HG03039 (cell line): ENCODE measurements around the gene MAPKAP1.

Source experiments
- ATAC-seq: cut with Tn5 transposase; IDR thresholded peaks from one replicate; pipeline ENCODE4 v1.9.1; 2021; ENCODE audit warnings: mild to moderate bottlenecking, moderate library complexity; ENCODE audit not compliant: unreplicated experiment

MAPKAP1 gene

DNA sequence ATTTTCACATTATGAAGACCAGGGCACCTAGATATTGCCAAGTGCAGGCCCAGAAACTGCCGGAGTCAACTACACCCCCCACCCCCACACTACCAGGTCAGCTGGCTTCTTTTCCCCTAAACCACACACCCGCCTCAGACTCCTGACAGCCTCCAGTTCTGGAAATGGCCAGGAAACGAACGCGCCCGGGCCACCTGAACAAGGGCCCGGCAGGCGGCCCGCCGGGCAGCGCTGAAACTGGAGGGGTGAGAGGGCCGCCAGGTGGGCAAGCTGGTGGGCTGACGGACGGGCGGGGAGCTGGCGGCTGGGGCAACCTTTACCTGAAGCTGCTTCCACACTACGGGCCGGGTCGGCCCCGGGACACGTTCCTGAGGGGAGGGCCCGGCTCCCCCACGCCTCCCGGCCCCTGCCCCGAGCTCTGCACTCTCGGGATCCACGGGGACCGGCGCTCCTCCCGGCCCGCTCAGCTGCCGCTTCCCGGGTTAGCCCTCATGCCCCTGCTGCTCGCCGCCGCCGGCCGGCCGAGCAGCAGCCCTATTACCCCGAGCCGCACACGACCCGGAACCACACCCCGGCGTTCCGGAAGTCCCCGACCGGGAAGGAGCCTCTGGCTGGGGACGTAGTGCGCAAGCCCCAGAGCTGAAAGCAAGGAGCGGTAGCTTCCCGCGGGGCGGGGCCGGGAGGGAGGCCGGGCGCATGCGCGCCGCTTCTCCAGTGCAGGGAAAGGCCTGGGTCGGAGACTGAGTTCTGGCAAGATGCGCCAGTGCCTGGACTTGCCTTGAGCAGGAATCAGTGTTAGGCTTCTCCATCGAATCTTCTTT is at the start of gene MAPKAP1:
Gene MAPKAP1 (minus strand): TSS at position 558 of the 821 bp plus-strand sequence. CDS start 34,634 bp downstream, outside the sequence.
- peak; percentile 85 for ATAC-seq

DNA sequence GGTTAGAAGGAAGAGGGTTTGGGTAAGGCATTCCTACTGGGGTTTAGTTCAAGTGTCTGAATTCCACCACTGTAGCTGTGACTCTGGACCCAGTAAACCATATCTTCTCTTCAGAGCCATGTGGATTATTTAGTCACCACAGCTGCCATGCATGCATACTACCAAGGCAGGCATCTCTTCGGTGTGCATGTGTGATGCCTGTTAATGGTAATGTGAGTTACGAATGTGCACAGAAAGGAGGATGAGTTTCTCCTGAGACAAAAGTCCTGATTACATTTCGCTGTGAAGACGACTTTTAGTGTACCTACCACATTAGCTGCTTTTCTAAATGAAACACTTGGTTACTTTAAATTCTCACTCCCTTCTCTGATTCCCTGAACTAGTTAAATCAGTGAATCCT is 49.5 kb upstream of the MAPKAP1 start:
- ATAC-seq, result no peak

DNA sequence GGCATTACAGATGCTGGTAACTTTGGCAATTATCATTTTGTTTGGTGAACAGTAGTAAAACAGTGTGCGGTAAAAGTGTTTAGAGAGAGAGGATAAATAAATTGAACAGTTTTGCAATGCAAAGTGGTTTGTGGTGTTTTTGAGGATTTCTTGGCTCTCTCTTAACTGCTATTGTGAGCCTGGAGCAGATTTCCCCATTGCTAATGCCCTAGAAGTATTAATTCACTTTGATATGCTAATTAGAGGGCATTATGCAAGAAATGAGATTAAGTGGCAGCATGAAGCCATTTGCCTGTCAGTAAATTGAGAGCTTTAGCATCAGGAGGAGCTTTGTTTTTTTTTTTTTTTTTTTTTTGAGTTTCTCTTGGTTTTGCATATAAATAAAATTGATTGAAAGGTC is 48.3 kb upstream of the MAPKAP1 start:
- no peak for ATAC-seq

DNA sequence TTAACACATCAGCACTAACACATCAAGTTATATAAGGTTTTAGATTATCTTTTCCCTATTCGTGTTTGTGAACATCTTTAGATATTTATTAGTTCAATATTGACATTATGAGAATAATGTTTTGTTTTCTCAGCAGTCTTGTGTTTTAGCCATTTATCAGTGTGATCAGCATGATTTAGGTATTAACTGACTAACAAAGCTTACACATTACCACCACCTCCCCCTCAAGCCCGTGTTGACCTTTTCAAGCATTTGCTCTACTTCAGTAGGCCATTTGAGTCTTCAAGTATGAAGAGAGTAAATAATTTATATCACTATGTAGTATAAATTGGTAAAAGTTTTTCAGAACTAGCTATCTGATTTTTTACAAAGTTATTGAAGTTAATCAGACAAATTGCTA is 47.1 kb upstream of the MAPKAP1 start:
- no peak for ATAC-seq

DNA sequence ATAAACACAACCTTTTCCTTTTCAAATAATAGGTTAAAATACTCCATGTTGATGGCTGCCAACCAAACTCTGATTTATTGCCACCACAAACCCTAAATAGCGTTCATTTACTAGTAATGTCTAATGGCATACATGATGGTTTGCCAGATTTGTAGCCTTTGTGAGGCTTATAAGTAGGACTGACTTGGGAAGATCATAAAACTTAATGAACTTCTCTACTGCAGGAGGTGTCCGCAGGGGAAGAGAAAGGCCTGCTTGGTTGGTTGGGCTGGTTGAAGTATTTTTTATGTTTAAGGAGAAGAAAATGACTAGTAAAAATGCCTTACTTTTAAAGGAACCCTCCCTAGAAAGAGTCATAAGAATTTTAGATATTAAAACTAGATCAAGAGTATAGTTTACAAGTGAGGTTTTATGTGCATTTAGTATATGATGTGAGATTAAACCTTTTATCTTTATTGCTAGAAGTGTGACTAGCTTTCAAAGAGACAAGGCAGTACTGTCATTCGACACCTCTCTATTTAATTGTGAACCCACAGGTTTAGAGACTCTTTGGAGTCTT is 45.1 kb upstream of the MAPKAP1 start:
- ATAC-seq, result no peak

DNA sequence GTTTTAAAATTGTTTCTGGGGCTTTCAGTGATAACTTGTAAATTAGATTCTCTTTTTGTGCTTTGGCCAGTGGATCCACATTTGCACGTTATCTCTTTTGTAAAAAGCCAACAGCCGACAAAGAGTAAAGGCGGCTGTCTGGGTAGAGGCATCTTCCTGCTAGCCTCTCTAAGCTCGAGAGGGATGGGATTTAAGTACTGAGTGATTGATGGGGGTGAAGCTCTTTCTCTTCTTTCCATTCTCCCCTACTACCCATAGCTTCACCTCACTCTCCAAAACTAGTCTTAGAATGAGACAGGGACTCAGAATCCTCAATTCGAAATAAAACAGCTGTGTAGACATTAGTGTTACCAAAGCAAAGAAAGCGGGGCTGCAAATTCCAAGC is 43.6 kb upstream of the MAPKAP1 start:
- ATAC-seq, result no peak

DNA sequence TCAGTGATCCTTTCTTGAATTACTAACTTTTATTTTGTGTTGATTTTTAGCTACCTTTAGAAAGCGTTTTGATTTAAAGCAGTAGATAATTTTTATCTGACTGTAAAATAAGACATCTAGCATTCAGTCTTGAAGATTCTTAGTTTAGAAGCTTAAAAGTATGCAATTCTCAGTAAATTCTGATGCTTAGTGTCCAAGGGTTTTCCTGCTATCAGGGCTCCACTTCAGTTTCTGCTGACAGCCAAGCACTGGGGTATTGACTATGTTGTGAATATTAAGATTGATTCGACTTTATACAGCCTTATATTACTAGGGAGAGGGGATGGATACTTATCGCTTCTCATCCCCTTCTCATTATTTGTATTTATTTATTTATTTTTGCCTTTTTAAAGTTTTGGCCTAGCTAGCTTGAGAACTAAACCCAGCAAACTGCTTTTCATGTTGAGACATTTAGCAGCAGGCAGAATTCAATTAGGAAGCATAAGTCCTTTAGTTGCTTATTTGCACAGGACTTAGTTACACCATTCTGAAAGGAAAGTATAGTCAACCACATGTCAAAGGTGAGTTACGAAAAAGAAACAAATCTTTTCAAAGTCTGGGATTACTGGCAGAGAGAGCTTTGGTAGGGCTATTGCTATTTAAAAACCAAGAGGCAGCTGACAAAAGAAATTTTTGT is 43.1 kb upstream of the MAPKAP1 start:
- no peak for ATAC-seq

DNA sequence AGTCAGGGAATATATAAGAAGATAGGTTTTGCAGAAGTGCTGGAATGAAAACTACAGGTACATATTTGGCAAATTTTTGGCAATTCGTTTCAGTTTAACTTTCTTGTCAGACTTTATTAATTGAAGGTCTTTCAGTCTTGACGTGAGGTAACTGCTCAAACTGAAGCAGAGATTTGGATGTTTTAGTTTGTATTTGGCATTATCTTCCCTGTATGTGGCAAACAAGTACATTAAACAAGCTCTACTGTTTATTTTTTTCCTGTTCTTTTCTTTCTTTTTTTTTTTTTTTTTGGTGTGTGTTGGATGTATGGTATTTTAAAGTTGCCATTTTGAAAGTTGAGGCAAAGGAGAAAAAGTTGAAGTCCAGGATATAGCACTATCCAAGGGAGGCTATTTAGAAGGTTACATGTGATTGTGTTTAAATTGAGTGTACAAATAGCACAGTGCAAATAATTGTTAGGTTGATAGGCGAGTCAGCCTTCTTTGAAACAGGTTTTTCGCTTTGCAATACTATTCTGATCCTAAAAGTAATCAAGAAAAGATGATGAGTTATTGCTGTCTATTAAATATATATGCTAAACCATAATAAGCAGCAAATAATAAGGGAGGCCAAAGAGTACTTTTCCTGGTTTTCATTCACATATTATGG is 42.4 kb upstream of the MAPKAP1 start:
- ATAC-seq, result no peak

DNA sequence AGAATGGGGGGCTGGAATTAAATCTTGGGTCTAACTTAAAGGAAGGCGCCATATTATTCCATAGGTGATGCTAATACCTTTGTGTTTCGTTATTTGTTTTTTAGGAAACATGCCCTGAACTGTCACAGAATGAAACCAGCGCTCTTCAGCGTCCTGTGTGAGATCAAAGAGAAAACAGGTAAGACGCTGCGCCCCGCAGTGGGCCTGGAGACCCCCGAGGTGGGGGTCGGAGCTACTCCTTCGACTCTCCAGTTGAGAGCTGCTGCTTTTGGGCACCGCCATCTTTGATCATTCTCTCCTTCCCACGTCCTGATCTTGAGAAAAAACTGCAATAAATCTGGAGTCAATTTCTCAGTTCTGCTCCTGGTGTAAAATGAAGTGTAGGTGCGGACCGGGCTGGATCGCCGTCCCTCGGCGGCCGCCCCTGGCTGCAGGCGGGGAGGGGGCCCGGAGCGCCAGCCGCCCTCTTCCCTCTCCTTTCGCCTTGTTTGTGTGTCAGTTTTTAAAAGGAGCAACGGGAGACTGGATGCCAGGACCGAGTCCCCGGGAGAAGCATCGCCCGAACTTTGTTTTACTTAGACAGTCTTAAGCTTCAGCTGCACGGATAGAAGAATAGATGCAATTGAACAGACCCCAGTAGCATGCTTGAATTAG is 41.6 kb upstream of the MAPKAP1 start:
- ATAC-seq, result no peak

DNA sequence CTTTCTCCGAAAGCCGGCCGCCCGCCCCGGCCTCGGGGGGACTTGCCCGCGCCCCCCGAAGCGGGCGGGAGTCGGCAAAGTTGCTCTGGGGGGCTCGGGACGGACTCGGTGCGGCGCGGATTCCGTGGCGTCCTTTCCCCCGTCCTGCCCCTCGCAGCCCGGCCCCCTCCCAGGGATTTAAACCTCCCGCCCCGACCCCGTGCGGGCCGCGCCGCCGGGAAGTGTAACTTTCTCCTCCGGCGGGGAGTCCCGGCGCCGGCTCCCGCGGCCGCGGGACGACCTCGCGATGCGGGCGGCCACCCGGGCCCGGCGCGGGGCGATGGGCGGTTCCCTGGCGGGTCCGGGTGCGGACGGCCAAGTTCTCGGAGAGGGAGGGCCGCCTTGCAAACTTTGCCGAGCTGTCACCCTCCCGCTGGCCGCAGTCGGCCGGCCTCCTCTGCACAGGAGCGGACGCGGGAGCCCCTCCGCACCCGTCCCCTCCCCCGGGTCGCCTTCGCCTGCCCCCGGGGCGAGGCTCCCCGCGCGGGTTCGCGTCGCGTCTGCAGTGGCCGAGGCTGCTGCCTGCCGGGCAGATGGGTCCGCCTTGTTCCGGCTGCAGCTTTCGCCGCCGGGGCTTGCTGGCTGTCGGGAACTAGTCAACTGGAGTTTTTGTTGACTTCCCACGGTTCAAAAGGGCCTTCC is 40.9 kb upstream of the MAPKAP1 start:
- ATAC-seq, result no peak

DNA sequence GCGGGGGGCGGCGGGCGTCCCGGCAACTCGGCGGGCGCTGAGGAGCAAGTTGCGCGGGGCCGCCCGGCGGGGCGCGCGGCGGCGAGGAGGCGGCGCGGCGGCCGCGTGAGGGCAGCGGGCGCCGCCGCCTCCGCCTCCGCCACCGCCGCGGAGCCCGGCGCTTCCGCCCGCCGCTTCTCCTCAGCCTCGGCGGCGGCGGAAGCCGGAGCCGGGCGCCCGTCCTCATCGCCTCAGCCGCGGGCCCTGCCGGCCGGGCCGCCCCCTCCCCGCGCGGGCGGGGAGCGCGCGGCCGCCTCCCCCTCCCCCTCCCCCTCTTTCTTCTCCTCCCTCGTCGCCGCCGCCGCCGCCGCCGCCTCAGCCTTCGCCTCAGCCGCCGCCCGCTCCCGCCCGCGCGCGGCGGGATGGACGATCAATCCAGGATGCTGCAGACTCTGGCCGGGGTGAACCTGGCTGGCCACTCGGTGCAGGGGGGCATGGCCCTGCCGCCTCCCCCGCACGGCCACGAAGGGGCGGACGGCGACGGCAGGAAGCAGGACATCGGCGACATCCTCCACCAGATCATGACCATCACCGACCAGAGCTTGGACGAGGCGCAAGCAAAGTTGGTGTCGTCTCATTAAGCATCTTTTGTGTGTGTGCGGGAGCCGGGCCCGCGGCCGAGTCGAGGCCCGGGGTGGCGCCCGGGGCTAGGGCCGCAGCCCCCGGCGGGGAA is 40.2 kb upstream of the MAPKAP1 start, which contains the start of gene PBX3:
Gene PBX3 (plus strand): TSS at position 321 of the 712 bp plus-strand sequence.
- ATAC-seq, result peak; percentile 15

DNA sequence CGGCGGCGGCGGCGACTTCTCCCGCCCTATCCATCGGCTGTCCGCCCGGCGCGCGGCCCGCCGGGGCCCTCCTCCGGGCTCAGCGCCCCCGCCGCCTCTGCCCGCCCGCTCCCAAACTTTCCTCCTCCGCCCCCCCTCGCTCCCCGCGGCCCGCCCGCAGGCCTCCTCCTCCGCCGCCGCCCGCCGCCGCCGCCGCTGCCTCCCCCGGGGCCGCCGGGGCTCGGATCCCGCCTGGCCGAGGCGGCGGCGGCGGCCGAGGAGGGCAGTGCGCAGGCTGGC is 39.7 kb upstream of the MAPKAP1 start:
- ATAC-seq, result peak; percentile 18

DNA sequence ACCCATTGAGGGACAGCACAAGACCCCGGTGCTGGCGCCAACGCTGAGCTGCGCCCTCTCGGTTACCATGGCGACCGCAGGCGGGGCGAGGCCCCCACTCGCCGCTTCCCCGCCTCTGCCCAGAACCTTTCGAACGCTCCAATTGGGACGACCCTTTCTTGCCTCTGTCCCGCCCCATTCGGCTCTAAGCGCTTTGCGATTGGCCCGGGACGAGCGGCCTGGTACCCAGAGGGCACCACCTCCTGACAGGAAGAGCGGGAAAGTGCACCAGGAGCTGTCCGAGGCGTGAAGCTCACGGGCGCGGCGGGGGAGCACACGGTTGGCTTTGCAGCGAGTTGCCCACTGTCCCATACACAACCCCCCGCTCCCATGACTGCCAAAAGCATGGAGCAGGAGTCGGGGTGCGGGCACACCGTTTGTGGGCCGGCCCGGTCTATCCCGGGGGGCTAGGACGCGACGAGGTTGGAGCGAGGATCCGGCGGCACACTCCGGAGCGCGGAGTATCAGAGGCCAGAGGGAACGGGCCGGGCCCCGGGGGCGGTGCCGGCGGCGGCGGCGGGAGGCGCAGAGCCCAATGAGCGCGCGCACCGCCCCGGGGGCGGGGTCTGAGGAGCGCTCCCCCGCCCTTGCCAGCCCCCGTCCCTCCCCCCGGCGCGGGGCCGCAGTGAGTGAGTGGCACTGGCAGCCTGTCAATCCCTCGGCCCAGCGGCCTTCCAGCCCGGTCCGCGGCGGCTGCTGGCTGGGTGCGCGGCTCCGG is 39.2 kb upstream of the MAPKAP1 start:
- peak; percentile 57 for ATAC-seq

DNA sequence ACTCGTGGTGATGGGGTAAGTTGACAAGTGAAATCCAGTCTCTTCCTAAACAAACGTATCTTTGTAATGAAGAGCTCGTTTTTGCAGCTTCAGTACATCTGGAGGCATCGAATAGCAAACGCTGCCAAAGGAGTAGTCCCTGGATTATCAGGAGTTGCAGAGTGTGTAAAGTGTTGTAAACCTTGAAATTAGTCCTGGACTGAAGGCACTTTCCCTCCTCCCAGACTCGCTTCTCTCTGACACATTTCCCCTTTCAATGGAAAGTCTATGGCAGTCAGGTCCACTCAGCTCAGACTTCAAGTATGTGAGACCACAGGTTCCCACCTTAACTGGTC is 38.6 kb upstream of the MAPKAP1 start:
- ATAC-seq, result no peak

DNA sequence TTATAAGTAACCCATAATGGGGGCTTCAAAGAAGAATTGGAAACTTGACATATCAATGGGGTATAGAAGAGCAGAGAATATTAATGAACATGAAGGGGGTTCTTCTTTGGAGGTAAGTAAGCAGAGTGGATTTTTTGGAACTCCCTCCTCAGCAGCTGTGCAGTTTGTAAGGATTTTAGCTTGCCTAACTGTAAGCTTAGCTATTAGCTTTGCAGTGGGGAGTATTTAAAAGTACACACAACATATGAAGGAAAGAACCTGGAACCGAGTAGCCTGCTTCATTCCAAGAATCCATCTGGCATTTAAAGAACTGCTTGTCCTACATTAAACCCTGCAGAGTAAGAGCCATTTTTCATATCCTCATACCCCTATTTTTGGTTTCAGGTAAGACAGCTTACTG is 38.0 kb upstream of the MAPKAP1 start:
- no peak for ATAC-seq

DNA sequence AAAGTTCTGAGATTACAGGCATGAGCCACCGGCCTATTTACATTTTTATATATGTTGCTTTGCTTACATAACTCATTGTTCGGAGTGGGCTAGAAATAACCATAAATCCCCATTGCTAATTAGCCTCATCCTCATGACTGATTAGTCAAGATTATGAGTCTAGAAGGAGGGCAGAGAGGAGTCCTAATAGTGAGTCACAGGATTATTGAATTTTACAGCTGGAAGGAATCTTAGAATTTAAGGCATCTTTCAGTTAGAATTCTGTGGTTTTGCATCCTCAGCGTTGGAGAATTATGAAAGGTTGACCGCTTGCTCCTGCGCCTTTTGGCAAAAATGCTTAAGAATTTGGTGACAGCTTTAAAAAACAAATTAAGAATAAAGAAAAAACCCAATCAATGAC is 37.6 kb upstream of the MAPKAP1 start:
- ATAC-seq, result no peak

DNA sequence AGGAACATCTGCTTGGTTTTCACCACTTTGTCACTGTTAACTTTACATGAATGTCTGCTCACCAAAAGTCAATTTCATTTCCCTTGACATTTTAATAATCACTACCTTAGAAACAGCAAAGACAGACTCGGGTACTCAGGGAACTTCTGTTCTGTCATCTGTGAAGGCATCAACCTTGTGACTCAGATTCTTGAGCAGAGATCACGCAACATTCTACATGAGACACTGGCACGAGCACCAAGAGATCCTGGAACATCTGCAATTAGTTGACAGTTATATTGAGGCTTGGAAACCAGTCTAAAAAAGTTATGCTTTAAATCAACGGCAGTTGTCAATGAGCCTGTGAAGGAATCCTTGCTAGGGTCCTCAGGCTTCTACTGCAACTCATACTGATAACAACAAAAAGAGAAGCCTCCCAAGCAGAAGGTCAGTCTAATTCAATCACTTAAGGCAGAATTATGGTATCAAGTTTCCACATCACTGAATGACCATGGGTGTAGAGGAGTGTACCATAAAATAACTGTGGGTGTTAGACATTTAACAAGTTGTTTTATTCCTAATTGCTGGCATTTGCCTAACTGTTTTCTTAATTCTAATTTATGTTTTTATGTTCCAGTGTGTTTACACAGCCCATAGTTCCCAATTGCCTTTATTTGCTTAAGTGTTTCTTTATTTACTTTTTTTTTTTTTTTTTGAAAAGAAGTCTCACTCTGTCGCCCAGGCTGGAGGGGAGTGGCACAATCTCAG is 36.8 kb upstream of the MAPKAP1 start:
- ATAC-seq, result no peak

DNA sequence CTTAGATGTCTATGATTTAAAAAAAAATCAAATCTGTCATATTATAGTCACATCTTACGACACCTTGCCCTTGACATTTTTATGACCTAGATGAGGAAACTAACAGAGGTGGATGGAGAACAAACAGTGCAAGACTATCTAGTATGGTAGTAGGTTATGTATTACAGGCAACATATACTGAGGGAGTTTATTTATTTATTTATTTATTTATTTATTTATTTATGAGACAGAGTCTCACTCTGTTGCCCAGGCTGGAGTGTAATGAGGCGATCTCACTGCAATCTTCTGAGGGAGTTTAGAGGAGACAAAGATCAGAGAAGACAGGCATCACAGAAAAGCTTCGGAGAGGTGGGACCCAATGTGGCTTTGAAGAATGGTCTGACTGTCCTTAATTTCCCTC is 35.6 kb upstream of the MAPKAP1 start:
- no peak for ATAC-seq

DNA sequence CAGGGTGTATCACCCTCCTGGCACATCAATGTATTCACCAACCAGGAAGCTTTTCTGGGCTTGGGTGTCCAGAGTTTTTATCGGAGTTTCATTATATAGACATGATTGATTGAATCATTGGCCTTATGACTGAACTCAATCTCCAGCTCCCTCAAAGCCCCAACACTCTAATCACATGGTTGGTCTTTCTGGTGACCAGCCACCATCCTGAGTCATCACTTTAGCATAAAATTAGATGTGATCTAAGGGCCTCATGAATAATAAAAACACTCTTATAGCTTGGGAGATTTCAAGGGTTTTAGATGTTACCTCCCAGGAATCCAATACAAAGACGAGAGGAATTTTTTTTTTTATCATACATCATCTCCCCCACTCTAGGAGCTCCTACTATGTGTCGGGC is 32.4 kb upstream of the MAPKAP1 start:
- no peak for ATAC-seq
